IgD-negative memory B cell (primary cell): ENCODE results near the gene RNU2-63P. TPM values are rescaled to one million over a fixed set of nuclear protein-coding genes. Genes with fewer than 3 reads are reported as not detected.
"Not testable (repeated sequence)": the region's sequence is repeated elsewhere in the genome, so short reads cannot be mapped to it uniquely, and the experiment has no call there.

Source experiments
- H3K27ac Mint-ChIP-seq, 3 donors: one replicate each; pipeline ENCODE4 v1.8.0; 2020 to 2022; ENCODE audit warnings: mild to moderate bottlenecking in 3 of 3, mixed read lengths in 3 of 3, moderate library complexity in 1 of 3
- H3K27me3 Mint-ChIP-seq: one replicate; pipeline ENCODE4 v1.8.0; 2021; ENCODE audit warnings: mixed read lengths
- H3K36me3 Mint-ChIP-seq: one replicate; pipeline ENCODE4 v1.8.0; 2020; ENCODE audit warnings: mild to moderate bottlenecking, mixed read lengths
- H3K4me1 Mint-ChIP-seq, 3 donors: one replicate each; pipeline ENCODE4 v1.8.0; 2020 to 2022; ENCODE audit warnings: mixed read lengths in 3 of 3, mild to moderate bottlenecking in 1 of 3
- H3K4me3 Mint-ChIP-seq, 4 donors: one replicate each; pipeline ENCODE4 v1.8.0; 2020 to 2022; ENCODE audit warnings: mild to moderate bottlenecking in 4 of 4, mixed read lengths in 4 of 4, moderate library complexity in 3 of 4
- H3K9me3 Mint-ChIP-seq, 3 donors: one replicate each; pipeline ENCODE4 v1.8.0; 2020 to 2021; ENCODE audit warnings: mixed read lengths in 3 of 3, mild to moderate bottlenecking in 1 of 3
- polyA plus RNA-seq: library from polyadenylated mRNA; unstranded; fragments of 300-500 nt; fragmentation: Illumina TruSeq; gene quantifications from one replicate; pipeline ENCODE4 v1.2.3, GENCODE V29; 2021

RNU2-63P gene
- polyA plus RNA-seq, 1 donor from 2014 or later: not detected

DNA sequence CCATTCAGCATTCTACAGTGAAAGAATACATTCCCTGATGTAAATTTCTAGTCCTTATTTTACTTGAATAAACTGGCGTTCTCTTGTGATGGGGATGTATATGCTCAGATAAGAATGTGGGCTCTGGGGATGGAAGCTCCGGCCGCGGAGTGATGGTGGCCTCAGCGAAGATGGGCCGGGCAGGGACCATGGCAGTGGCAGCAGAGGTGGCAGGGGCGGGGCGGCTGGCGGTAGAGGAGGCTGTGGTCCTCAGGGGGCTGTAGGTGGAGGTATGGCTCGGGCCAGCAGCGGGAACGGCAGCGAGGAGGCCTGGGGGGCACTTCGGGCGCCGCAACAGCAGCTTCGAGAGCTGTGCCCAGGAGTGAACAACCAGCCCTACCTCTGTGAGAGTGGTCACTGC lies 44.0 kb downstream of the RNU2-63P start:
- not testable (repeated sequence) for H3K9me3 Mint-ChIP-seq, H3K4me3 Mint-ChIP-seq, H3K36me3 Mint-ChIP-seq, H3K4me1 Mint-ChIP-seq, H3K27ac Mint-ChIP-seq, H3K27me3 Mint-ChIP-seq

Other genes starting within 250 kb of the RNU2-63P start
- gene RGPD2, start 190.8 kb downstream of the RNU2-63P start, polyA plus RNA-seq: 6.6 TPM
- gene KRCC1, start 39.2 kb upstream of the RNU2-63P start, polyA plus RNA-seq: 38.0 TPM
- gene SMYD1, start 51.3 kb upstream of the RNU2-63P start, polyA plus RNA-seq: not detected
- not detected for gene FABP1, start 111.5 kb upstream of the RNU2-63P start, polyA plus RNA-seq
- 1.8 TPM for gene THNSL2, start 153.8 kb upstream of the RNU2-63P start, polyA plus RNA-seq